Osteocyte (in vitro differentiated cells): ENCODE data around the gene C4BPB. TPM values are rescaled to one million over a fixed set of nuclear protein-coding genes. Genes with fewer than 3 reads are reported as not detected.

ENCODE experiments used
- DNase-seq: peaks from one replicate; pipeline ENCODE4 v3.0.0; 2021; ENCODE audit warnings: mixed read lengths; ENCODE audit not compliant: unreplicated experiment; ENCODE audit errors: extremely low spot score
- H3K27ac Mint-ChIP-seq: one replicate; pipeline ENCODE4 v1.8.0; 2021; ENCODE audit warnings: mild to moderate bottlenecking, mixed read lengths; ENCODE audit not compliant: unreplicated experiment
- H3K27me3 Mint-ChIP-seq: one replicate; pipeline ENCODE4 v1.8.0; 2021; ENCODE audit warnings: mixed read lengths; ENCODE audit not compliant: unreplicated experiment
- H3K36me3 Mint-ChIP-seq: one replicate; pipeline ENCODE4 v1.8.0; 2021; ENCODE audit warnings: mixed read lengths; ENCODE audit not compliant: unreplicated experiment
- H3K4me1 Mint-ChIP-seq: one replicate; pipeline ENCODE4 v1.8.0; 2021; ENCODE audit warnings: mixed read lengths; ENCODE audit not compliant: unreplicated experiment
- H3K4me3 Mint-ChIP-seq: one replicate; pipeline ENCODE4 v1.8.0; 2021; ENCODE audit warnings: mild to moderate bottlenecking, moderate library complexity, mixed read lengths; ENCODE audit not compliant: unreplicated experiment
- H3K9me3 Mint-ChIP-seq: one replicate; pipeline ENCODE4 v1.8.0; 2021; ENCODE audit warnings: mixed read lengths; ENCODE audit not compliant: unreplicated experiment
- total RNA-seq: library from RNA; stranded (reverse); gene quantifications from 2 replicates; pipeline ENCODE4 v1.2.1, GENCODE V29; 2021
- TF ChIP-seq, protein P1 (sequence below): fragments of 200-600 bp; sonication (generic); IDR thresholded peaks from 2 replicates; pipeline ENCODE4 v1.5.0; 2021; ENCODE audit warnings: antibody characterized with exemption, mild to moderate bottlenecking, moderate library complexity

Gene C4BPB
- total RNA-seq, 1 donor from 2014 or later = not detected

DNA sequence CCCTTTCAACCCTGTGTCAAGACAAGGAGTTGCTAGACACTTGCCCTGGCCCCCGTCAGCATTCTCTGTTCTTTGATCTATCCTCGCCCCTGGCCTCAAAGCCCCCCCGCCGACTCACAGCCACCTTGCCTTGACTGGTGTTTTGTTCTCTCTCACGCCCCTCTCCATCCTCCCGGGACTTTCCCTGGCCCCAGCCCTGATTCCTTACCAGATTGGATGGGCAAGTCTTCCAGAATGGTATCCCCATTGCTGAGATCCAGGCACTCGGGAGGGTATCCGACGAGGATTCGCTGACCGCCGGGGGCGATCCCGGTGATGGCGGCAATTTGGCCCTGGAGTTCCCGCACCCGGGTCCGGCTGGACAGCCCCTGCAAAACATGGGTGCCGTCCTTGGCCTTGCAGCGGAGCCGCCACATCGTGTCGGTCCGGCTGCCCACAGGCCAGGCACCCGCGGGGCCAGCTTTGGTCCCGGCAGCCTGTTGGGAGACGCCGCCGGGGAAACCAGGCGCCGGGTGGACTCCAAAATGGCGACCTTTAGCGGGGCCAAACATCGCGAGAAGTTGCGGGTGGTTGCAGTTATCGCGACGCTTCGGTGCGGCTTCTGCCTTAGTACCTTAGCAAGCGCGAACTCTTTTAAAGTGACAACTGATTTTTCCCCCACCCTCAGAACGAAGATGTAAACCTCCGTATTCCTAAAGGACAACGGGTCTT, 38.0 kb upstream of the C4BPB start:
- Mint-ChIP-seq H3K9me3 (no peaks in the 10 kb centered on the region), H3K27ac (peak overlapping the region; percentile 93), H3K4me1 (peaks cover 50% of the 10 kb centered on the region), H3K4me3 (peak overlapping the region; percentile 98), H3K27me3 (no peaks in the 10 kb centered on the region), H3K36me3 (peaks cover 23% of the 10 kb centered on the region)
- TF ChIP-seq, protein P1, sequence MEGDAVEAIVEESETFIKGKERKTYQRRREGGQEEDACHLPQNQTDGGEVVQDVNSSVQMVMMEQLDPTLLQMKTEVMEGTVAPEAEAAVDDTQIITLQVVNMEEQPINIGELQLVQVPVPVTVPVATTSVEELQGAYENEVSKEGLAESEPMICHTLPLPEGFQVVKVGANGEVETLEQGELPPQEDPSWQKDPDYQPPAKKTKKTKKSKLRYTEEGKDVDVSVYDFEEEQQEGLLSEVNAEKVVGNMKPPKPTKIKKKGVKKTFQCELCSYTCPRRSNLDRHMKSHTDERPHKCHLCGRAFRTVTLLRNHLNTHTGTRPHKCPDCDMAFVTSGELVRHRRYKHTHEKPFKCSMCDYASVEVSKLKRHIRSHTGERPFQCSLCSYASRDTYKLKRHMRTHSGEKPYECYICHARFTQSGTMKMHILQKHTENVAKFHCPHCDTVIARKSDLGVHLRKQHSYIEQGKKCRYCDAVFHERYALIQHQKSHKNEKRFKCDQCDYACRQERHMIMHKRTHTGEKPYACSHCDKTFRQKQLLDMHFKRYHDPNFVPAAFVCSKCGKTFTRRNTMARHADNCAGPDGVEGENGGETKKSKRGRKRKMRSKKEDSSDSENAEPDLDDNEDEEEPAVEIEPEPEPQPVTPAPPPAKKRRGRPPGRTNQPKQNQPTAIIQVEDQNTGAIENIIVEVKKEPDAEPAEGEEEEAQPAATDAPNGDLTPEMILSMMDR = no peak
- peak; percentile 96 for DNase-seq

DNA sequence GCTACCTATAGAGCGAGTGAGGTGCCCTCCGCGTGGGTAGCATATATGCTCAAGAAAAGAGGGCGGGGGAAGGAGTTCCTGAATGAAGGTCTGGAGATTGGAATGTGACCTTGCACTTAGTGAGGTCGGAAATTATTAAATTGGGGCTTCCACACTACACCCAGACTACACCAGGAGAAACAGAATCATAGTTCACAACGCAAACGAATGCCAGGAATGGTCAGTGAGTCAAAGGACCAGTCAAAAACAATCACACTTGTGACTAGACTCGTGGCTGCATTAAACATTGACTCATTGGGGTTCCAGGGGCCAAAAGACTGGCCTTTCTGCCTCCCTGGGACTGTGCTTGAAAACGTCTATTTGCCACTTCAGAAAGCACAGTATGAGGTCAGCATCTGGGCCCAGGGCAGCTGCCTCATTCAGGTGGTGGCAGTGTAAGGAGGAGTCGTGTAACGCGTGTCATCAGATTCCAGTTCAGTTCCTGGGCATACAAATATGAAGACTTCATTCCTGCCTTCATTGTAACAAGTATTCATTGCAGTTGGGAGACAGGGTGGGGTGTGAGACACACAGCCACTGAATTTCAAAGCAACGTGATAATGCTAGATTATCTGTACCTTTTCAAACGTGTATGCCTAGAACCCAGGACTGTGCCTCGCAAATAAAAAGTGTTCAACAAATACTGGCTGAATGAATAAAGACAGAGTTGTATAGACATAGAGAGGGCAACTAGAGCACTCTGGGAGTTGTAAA, 37.3 kb upstream of the C4BPB start, which contains the start of gene YOD1:
TSS of gene YOD1 (minus strand) at position 18 of the 753 bp plus-strand sequence. CDS start 178 bp downstream, outside the sequence.
- peaks cover 18% of the 10 kb centered on the region for H3K36me3 Mint-ChIP-seq
- H3K27me3 Mint-ChIP-seq = no peaks in the 10 kb centered on the region
- H3K4me3 Mint-ChIP-seq = peak within 1 kb of the TSS; percentile 98
- peak within 1 kb of the TSS; percentile 95 for H3K27ac Mint-ChIP-seq
- no peaks in the 10 kb centered on the region for H3K9me3 Mint-ChIP-seq
- peaks cover 49% of the 10 kb centered on the region for H3K4me1 Mint-ChIP-seq
- TF ChIP-seq, protein P1 = no peak
- DNase-seq = no peak

DNA sequence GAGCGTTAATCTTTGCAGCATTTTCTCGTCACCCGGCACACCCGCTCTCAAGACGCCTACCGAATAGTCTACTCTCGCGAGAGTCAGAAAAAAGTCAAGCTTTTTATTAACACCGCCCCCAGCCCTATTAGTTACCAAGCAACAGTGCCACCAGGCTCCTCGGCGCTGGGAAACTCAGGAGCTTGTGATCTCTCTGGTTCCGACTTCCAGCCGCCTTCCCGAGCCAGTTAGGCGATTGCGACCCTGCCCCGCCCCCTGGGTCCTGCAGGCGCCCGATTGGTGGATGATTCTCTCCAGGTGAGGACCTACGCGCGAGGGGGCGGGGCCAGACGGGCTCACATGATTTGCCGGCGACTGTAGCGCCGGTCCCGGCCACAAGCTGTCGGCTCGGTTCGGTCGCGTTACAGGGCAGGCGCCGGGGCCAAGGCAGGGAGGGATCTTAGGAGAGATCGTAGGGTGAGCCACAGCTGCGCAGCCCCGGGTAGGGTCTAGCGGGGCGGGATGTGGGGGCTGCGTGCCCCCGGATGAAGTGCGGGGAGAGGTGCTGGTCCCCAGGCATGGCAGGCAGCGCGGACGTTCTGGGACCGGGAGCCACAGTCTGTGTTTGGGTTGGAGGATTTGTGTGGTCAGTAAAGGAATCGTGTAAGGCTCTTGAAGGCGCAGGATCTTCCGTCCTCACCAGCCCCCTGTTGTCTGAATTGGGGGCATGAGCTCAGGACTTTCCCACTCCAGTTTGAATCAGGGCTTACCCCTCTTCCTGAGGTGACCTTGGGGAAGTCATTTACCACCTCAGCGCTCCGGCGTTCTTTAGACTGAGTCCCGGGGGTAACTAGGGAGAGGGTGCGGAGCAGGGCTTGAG, 35.5 kb upstream of the C4BPB start, which contains the start of gene PFKFB2:
TSS of gene PFKFB2 (plus strand) at position 365 of the 859 bp plus-strand sequence. CDS start 1,443 bp downstream, outside the sequence.
- TF ChIP-seq, protein P1 = peak; percentile 12
- peak within 1 kb of the TSS; percentile 98 for H3K4me3 Mint-ChIP-seq
- H3K27ac Mint-ChIP-seq = peak within 1 kb of the TSS; percentile 95
- H3K9me3 Mint-ChIP-seq = no peaks in the 10 kb centered on the region
- H3K27me3 Mint-ChIP-seq = no peaks in the 10 kb centered on the region
- peaks cover 4% of the 10 kb centered on the region for H3K36me3 Mint-ChIP-seq
- peak; percentile 97 for DNase-seq
- H3K4me1 Mint-ChIP-seq = peaks cover 34% of the 10 kb centered on the region

DNA sequence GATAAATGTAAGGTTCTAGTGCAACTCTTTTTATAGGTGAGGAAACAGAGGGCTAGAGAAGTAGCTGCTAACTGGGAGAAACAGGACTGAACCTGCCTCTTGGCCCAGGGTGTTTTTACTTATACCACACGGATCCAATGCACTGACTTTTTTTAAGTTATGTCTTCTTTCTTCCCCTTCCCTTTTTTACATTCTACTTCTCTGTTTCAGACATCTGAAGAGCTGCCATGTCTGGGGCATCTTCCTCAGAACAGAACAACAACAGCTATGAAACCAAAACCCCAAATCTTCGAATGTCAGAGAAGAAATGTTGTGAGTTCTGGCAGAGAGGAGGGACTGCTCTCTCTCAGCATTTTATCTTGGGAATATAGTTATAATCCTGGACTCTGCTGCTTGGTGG, 34.2 kb upstream of the C4BPB start:
- no peaks in the 10 kb centered on the region for H3K36me3 Mint-ChIP-seq
- no peaks in the 10 kb centered on the region for H3K9me3 Mint-ChIP-seq
- H3K27ac Mint-ChIP-seq = peak overlapping the region; percentile 95
- H3K4me3 Mint-ChIP-seq = no peak overlapping the region
- peaks cover 29% of the 10 kb centered on the region for H3K4me1 Mint-ChIP-seq
- no peak for DNase-seq
- TF ChIP-seq, protein P1 = no peak
- H3K27me3 Mint-ChIP-seq = no peaks in the 10 kb centered on the region
